HPDE6-E6E7 (cell line): ENCODE measurements around the gene NFATC3.

Experiments used
- DNase-seq: peaks from one replicate; pipeline ENCODE4 v3.0.0; 2011; ENCODE audit warnings: missing footprints; ENCODE audit errors: extremely low spot score

Gene NFATC3

DNA sequence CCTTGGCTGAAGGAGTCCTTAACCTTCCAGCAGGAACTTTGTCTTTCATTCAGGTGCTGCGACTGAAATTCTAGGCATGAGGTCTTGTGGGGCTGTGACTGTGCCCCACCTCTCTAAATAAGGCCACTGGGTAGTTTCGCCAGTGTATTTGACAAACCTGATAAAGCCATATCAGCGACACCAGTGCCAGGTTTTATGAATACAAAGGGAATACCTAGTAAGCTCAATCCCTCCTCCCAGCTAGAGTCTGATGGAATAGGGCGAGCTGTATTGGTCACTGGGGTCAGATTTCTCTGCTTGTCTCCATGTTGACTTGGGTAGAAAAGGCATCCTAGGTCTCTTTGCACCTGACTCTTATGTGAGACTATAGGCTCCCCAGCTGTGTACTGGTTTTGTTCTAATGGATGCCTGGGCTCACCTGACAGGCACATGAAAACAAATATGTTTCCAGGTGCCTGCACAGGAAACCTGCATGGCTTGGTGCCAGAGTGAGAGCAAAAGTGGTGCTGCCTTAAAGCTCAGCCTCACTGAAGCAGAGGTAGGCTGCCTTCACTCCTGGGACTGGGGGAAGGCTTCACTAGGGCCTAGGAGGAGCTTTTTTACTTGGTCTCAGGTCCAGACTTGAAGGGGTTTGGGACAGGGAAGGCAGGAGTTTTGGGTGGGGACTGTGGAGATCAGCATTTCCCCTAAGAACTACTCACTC is 187.5 kb downstream of the NFATC3 start:
- DNase-seq, result no peak

DNA sequence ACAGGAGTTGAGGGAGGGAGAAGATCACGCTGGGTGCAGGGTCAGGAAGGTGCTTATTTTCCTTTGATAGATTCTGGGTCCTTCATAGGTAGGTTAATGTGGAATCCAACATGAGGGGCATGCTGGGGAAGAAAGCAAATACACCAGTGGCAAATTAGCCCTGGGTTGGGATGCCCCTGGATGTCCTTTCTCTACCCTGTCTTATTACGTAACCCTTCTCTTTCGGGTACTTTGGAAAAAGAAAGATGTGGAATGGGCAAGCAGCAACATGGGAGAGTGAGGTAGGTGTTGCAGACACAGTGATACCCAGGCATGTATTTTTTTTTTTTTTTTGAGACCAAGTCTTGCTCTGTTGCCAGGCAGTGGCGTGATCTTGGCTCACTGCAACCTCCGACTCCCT is 188.3 kb downstream of the NFATC3 start:
- no peak for DNase-seq

DNA sequence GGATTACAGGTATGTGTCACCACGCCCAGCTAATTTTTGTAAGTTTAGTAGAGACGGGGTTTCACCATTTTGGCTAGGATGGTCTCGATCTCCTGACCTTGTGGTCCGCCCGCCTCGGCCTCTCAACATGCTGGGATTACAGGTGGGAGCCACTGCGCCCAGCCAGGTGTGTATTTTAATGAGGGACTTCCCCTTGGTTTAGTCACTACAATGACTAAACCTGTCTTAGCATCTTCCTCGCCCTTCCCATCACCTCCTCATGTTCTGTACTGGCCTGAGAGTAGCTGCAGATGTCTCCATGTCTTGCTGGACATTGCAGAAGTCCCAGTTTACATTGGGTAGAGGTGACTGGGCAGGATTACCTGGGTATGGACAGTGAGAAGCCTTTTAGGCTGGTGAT is 188.7 kb downstream of the NFATC3 start:
- DNase-seq, result no peak

DNA sequence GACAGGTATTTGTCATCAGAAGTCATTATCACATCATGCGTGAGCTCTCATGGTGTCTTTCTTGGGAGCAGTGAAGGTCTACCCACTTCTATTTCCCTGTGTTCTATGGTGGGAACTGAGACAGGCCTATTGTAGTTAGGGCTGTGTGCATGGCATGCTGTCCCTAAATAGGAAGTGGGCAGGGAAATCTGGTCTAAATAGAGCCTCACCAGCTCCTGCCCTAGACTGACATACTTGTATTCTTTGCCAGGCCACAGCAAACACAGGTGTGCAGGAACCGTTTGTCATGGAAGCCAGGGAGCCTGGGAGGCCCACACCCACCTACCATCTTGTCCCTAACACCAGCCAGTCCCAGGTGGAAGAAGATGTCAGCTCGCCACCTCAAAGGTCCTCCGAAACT is 189.3 kb downstream of the NFATC3 start:
- DNase-seq, result no peak

GRCh38 chr16:68275611-68276191 is 190.5 kb downstream of the NFATC3 start:
- no peak for DNase-seq

DNA sequence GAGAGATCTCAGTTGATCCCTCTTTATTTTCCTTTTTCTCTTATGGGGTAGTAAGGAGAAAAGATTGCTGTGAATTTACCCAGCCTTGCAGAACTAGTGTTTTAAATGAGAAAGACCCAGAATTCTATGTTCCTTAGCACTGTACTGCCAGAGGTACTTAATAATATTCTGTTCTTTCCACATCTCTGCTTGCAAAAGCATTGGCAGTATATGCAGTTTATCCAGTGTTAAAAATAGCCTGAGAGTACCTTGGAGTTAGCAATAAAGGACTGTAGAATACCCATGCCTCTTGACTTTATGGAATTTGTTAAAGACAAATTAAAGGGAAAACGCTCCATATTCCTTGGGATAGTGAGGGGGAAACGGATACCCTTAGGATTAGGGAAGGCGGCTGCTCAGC is 191.1 kb downstream of the NFATC3 start:
- no peak for DNase-seq
